ENCODE results near the gene EXOC7. TPM values are rescaled to one million over a fixed set of nuclear protein-coding genes. Genes with fewer than 3 reads are reported as not detected.
"Not testable (repeated sequence)": the region's sequence is repeated elsewhere in the genome, so short reads cannot be mapped to it uniquely, and the experiment has no call there.

Gene EXOC7
- total RNA-seq, 3 donors from 2014 or later, result 91.0 to 145 (median 142) TPM

GRCh38 chr17:76049836-76050537, 53.6 kb downstream of the EXOC7 start:
- H3K4me1 ChIP-seq (ENCODE audit: low read depth), result no peaks in the 10 kb centered on the region
- no peak for TF ChIP-seq CTCF (IDR thresholded peaks at IDR 0.05)
- H3K4me3 ChIP-seq, result no peak overlapping the region
- no peak for DNase-seq
- no peaks in the 10 kb centered on the region for H3K9me3 ChIP-seq
- peaks cover 8% of the 10 kb centered on the region for H3K36me3 ChIP-seq (ENCODE audit: low read depth)
- intact Hi-C loops (cut with DNase I, micrococcal nuclease), result no loop called here
- no peak for ATAC-seq

- intact Hi-C loops (cut with DNase I, micrococcal nuclease), result no loop called here
- no peaks in the 10 kb centered on the region for H3K4me1 ChIP-seq (ENCODE audit: low read depth)
- DNase-seq (no peak), ATAC-seq (no peak)
- H3K36me3 ChIP-seq (ENCODE audit: low read depth), result peaks cover 8% of the 10 kb centered on the region
- no peaks in the 10 kb centered on the region for H3K9me3 ChIP-seq
- no peak for TF ChIP-seq CTCF (IDR thresholded peaks at IDR 0.05)
- no peak overlapping the region for H3K4me3 ChIP-seq
Observed at GRCh38 chr17:76049239-76049638, 54.3 kb downstream of the EXOC7 start.

GRCh38 chr17:76048711-76049110, 54.9 kb downstream of the EXOC7 start:
- intact Hi-C loops (cut with DNase I, micrococcal nuclease), result no loop called here
- no peak for TF ChIP-seq CTCF (IDR thresholded peaks at IDR 0.05)
- H3K9me3 ChIP-seq, result no peaks in the 10 kb centered on the region
- H3K4me3 ChIP-seq, result no peak overlapping the region
- DNase-seq, result no peak
- H3K4me1 ChIP-seq (ENCODE audit: low read depth), result no peaks in the 10 kb centered on the region
- ATAC-seq, result no peak
- H3K36me3 ChIP-seq (ENCODE audit: low read depth), result peaks cover 8% of the 10 kb centered on the region

- no peak for DNase-seq
- intact Hi-C loops (cut with DNase I, micrococcal nuclease), result no loop called here
- no peak for ATAC-seq
- Histone ChIP-seq H3K36me3 (ENCODE audit: low read depth) (peaks cover 8% of the 10 kb centered on the region), H3K9me3 (no peaks in the 10 kb centered on the region), H3K4me3 (no peak overlapping the region), H3K4me1 (ENCODE audit: low read depth) (no peaks in the 10 kb centered on the region)
- no peak for TF ChIP-seq CTCF (IDR thresholded peaks at IDR 0.05)
Observed at GRCh38 chr17:76048025-76048605, 55.5 kb downstream of the EXOC7 start.

- no peak for ATAC-seq
- no peak overlapping the region for H3K4me3 ChIP-seq
- TF ChIP-seq CTCF (IDR thresholded peaks at IDR 0.05), result no peak
- H3K9me3 ChIP-seq, result no peaks in the 10 kb centered on the region
- H3K36me3 ChIP-seq (ENCODE audit: low read depth), result peaks cover 11% of the 10 kb centered on the region
- intact Hi-C loops (cut with DNase I, micrococcal nuclease), result no loop called here
- DNase-seq, result no peak
- no peaks in the 10 kb centered on the region for H3K4me1 ChIP-seq (ENCODE audit: low read depth)
Observed at GRCh38 chr17:76046064-76046463, 57.5 kb downstream of the EXOC7 start.

- DNase-seq; H3K4me1 ChIP-seq (ENCODE audit: low read depth); H3K4me3 ChIP-seq; H3K9me3 ChIP-seq; intact Hi-C loops (cut with DNase I, micrococcal nuclease); ATAC-seq: not testable (repeated sequence)
- H3K36me3 ChIP-seq (ENCODE audit: low read depth), result peaks cover 11% of the 10 kb centered on the region
Observed at GRCh38 chr17:76044475-76045007, 59.0 kb downstream of the EXOC7 start.

GRCh38 chr17:76042868-76043267, 60.7 kb downstream of the EXOC7 start:
- H3K4me3 ChIP-seq; ATAC-seq; H3K36me3 ChIP-seq (ENCODE audit: low read depth); DNase-seq; H3K9me3 ChIP-seq; H3K4me1 ChIP-seq (ENCODE audit: low read depth); intact Hi-C loops (cut with DNase I, micrococcal nuclease): not testable (repeated sequence)

All from mucosa of descending colon (tissue), 3 donors.